ENCODE measurements around the gene C3orf70.
"Not testable (repeated sequence)": the region's sequence is repeated elsewhere in the genome, so short reads cannot be mapped to it uniquely, and the experiment has no call there.

Gene C3orf70

GRCh38 chr3:185151101-185151963 lies 1.5 kb downstream of the C3orf70 start:
- no peak for DNase-seq (ENCODE audit: low read depth in 3 of 3, low spot score in 1 of 3)

- no peak for DNase-seq (ENCODE audit: low read depth in 3 of 3, low spot score in 1 of 3)
Observed at GRCh38 chr3:185150561-185150960, 2.3 kb downstream of the C3orf70 start.

DNA sequence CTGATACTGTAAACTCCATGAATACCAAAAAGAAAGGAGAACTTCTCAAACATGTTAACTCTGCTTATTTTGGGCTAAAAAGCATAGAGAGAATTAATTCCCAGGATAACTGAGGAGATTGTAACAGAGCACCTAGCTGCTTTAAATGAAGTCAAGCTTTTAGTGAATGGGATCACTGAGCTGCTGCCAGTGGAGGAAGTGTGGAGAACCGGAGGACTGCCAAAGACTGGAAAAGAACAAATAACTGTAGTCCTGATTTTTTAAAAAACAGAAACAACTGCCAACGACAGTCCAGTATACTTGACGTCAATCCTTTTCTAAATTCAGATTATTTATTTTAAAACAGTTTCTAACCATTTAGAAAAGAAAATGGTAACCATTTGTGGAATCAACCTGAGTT lies 3.3 kb downstream of the C3orf70 start:
- no peak for DNase-seq (ENCODE audit: low read depth in 3 of 3, low spot score in 1 of 3)

- no peak for DNase-seq (ENCODE audit: low read depth in 3 of 3, low spot score in 1 of 3)
Observed at GRCh38 chr3:185145511-185145910, 7.3 kb downstream of the C3orf70 start.

DNA sequence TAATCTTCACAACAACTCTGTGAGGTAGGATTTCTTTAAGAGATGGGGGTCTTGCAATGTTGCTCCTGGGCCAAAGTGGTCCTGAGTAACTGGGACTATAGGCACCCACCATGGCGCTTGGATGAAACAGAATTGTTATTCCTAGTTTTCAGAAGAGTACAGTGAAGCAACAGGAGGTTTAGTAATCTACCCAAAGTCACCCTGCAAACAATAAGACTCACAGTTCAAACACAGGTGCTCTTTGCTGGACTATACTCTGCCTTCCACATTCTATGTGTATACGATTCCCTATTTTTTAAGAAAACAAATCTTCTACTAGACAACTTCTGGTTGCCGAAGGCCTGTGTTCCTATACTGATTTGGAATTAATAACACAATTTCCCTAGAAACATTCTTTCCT lies 8.1 kb downstream of the C3orf70 start:
- DNase-seq (ENCODE audit: low read depth in 3 of 3, low spot score in 1 of 3): no peak

- no peak for DNase-seq (ENCODE audit: low read depth in 3 of 3, low spot score in 1 of 3)
Observed at GRCh38 chr3:185137821-185138220, 15.0 kb downstream of the C3orf70 start.

- no peak for DNase-seq (ENCODE audit: low read depth in 3 of 3, low spot score in 1 of 3)
Observed at GRCh38 chr3:185134509-185134908, 18.4 kb downstream of the C3orf70 start.

DNA sequence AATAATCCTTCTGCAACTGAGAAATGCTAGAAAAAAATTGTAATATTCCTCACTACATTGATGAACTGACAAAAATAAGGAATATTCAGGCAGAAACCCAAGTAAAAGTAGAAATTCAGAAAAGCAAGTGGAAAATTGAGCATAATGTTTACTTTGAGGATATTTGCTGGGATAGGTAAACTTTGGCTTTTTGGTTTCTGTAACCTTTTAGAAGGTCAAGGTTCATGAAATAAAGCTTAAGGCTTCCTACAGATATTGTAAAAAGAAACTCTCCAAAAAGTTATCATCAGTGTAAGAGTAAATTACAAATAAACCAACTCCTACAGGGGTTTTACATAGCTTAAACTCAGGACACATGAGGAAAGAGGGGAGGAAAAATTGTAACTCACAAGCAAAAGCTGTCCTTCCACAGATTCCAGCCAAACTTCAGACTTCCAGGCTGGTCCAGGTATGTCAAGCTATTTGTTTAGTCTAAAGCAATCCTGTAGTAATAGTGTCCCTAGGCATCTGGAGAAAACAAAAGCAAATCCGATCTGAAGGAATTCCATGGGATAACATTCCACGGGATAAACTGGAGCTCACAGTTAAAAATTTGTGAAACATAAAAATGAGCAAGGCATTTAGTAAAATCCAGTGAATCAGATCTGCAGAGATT lies 21.1 kb downstream of the C3orf70 start:
- DNase-seq (ENCODE audit: low read depth in 3 of 3, low spot score in 1 of 3): no peak

GRCh38 chr3:185129083-185129482 lies 23.8 kb downstream of the C3orf70 start:
- no peak for DNase-seq (ENCODE audit: low read depth in 3 of 3, low spot score in 1 of 3)

DNA sequence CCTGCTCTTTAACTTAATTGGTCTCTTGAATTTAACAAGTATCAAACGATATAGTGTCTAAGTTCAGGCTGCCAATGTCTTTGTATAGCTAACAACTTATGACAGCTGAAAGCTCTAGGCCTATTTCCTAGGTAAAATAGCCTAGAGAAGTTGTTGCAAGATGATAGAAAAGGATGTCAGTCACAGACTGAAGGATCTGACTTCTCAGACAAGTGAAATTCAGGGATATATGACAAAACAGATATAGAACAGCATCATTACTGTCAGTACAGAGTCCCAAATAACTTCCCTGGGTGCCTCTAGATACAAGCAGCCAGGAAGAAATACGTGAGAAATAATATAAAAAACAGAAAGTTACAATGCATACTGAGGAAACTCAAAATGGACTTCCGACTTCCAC lies 26.7 kb downstream of the C3orf70 start:
- no peak for DNase-seq (ENCODE audit: low read depth in 3 of 3, low spot score in 1 of 3)

- DNase-seq (ENCODE audit: low read depth in 3 of 3, low spot score in 1 of 3): no peak
Observed at GRCh38 chr3:185120126-185120525, 32.7 kb downstream of the C3orf70 start.

DNA sequence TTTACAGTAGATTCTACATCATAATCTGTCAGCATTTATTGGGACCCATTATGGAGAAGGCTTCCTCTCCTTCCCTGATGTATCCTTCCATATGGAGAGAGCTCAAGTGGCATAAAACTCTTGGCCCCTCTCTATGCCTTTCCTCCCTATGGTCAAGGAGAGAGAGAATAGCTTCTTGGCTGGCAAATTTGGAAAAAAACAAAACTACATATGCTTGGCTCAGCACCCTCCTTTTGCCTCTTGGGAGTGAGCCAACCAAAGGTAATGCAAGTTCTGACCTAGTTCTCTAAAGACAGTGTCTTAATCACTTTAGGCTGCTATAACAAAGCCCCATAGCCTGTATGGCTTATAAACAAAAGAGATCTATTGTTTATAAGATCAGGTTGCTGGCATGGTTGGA lies 37.5 kb downstream of the C3orf70 start:
- no peak for DNase-seq (ENCODE audit: low read depth in 3 of 3, low spot score in 1 of 3)

- no peak for DNase-seq (ENCODE audit: low read depth in 3 of 3, low spot score in 1 of 3)
Observed at GRCh38 chr3:185114756-185115155, 38.1 kb downstream of the C3orf70 start.

- no peak for DNase-seq (ENCODE audit: low read depth in 3 of 3, low spot score in 1 of 3)
Observed at GRCh38 chr3:185112186-185112585, 40.7 kb downstream of the C3orf70 start.

DNA sequence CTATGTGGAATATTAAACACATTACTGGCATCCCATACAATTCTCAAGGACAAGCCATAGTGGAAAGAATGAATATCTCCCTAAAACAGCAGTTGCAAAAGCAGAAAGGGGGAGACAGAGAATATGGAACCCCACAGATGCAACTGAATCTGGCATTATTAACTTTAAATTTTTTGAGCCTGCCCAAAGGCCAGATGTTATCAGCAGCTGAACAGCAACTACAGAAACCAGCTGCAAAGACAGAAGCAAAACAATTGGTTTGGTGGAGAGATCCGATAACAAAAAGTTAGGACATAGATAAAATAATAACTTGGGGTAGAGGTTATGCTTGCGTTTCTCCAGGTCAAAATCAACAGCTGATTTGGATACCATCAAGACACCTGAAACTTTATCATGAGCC lies 43.8 kb downstream of the C3orf70 start:
- DNase-seq (ENCODE audit: low read depth in 3 of 3, low spot score in 1 of 3): not testable (repeated sequence)

DNA sequence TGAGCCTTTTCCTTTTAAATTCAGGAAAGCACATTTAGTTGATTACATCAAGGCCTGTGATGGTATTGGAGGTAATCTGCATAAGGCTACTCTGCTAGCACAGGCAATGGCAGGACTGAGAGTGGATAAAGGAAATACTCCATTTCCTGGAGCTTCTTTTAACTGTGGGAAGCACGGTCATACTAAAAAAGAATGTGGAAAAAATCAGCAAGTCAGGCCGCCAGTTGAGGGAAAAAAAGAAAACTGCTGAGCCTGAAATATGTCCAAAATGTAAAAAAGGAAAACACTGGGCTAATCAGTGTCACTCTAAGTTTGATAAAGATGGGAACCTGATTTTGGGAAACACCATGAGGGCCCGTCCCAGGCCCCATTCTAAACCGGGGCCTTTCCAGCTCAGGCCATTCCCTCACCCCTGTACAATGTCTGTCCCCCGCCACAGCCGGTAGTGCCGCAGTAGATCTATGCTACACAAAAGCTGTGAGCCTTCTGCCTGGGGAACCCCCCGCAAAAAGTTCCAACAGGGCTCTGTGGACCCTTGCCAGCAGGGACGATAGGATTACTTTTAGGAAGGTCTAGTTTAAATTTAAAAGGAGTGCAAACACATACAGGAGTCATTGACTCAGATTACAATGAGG lies 46.5 kb downstream of the C3orf70 start:
- DNase-seq (ENCODE audit: low read depth in 3 of 3, low spot score in 1 of 3): not testable (repeated sequence)

- DNase-seq (ENCODE audit: low read depth in 3 of 3, low spot score in 1 of 3): no peak
Observed at GRCh38 chr3:185103359-185104127, 49.3 kb downstream of the C3orf70 start.

- no peak for DNase-seq (ENCODE audit: low read depth in 3 of 3, low spot score in 1 of 3)
Observed at GRCh38 chr3:185094697-185095096, 58.2 kb downstream of the C3orf70 start.

GRCh38 chr3:185093116-185093515 lies 59.7 kb downstream of the C3orf70 start:
- DNase-seq (ENCODE audit: low read depth in 3 of 3, low spot score in 1 of 3): no peak

GRCh38 chr3:185090811-185091210 lies 62.0 kb downstream of the C3orf70 start:
- DNase-seq (ENCODE audit: low read depth in 3 of 3, low spot score in 1 of 3): no peak

GRCh38 chr3:185089751-185090150 lies 63.1 kb downstream of the C3orf70 start:
- DNase-seq (ENCODE audit: low read depth in 3 of 3, low spot score in 1 of 3): no peak

Data from stimulated activated CD4-positive, alpha-beta T cell treated with anti-CD3 and anti-CD28 coated beads, TNF-alpha, amount 100 ng/mL, for 1 hour (primary cell).